Mesenchymal stem cell (in vitro differentiated cells and primary cell): ENCODE measurements around the gene CEP350.

Source experiments
- DNase-seq: peaks from one replicate; pipeline ENCODE4 v3.0.0-alpha.2; 2013
- H2AFZ ChIP-seq: one replicate; pipeline ENCODE4 v1.6.1; 2013; ENCODE audit warnings: low read depth, mild to moderate bottlenecking, control low read depth, inconsistent platforms, low read length, moderate library complexity
- H2AK5ac ChIP-seq: 2 replicates; pipeline ENCODE4 v1.6.1; 2013; ENCODE audit warnings: low read length, moderate library complexity, mild to moderate bottlenecking, inconsistent platforms; ENCODE audit not compliant: severe bottlenecking
- H2BK120ac ChIP-seq: one replicate; pipeline ENCODE4 v1.6.1; 2013; ENCODE audit warnings: low read depth, mild to moderate bottlenecking, inconsistent platforms, low read length, moderate library complexity
- H2BK12ac ChIP-seq, 2 experiments: one replicate each; pipeline ENCODE4 v1.6.1; 2013; ENCODE audit warnings: inconsistent platforms in 2 of 2, low read length in 2 of 2, mild to moderate bottlenecking in 2 of 2, moderate library complexity in 2 of 2, control low read depth in 1 of 2
- H2BK15ac ChIP-seq: one replicate; pipeline ENCODE4 v1.6.1; 2013; ENCODE audit warnings: mild to moderate bottlenecking, low read depth, inconsistent platforms; ENCODE audit not compliant: poor library complexity, severe bottlenecking
- H2BK5ac ChIP-seq: 2 replicates; pipeline ENCODE4 v1.6.1; 2013; ENCODE audit warnings: low read depth, mild to moderate bottlenecking, low read length, control low read depth, inconsistent platforms; ENCODE audit not compliant: poor library complexity, severe bottlenecking
- H3K14ac ChIP-seq, 2 experiments: one replicate each; pipeline ENCODE4 v1.6.1; 2013; ENCODE audit warnings: inconsistent platforms in 2 of 2, low read length in 2 of 2, control low read depth in 1 of 2, mild to moderate bottlenecking in 1 of 2, moderate library complexity in 1 of 2
- H3K18ac ChIP-seq, 2 experiments: one replicate each; pipeline ENCODE4 v1.6.1; 2013; ENCODE audit warnings: inconsistent platforms in 2 of 2, low read length in 2 of 2, control low read depth in 1 of 2, low read depth in 1 of 2, mild to moderate bottlenecking in 1 of 2
- H3K23ac ChIP-seq, 2 experiments: one replicate each; pipeline ENCODE4 v1.6.1; 2013; ENCODE audit warnings: inconsistent platforms in 2 of 2, low read length in 2 of 2, mild to moderate bottlenecking in 2 of 2, moderate library complexity in 2 of 2, control low read depth in 1 of 2
- H3K27ac ChIP-seq: 2 replicates; pipeline ENCODE4 v1.5.1; 2013; ENCODE audit warnings: mild to moderate bottlenecking, moderate library complexity, low read length, control low read depth, inconsistent platforms; ENCODE audit not compliant: poor library complexity, severe bottlenecking
- H3K27me3 ChIP-seq, 2 experiments: 2 replicates each; pipeline versions ENCODE4 v1.6.1 to v1.7.0; 2013; ENCODE audit warnings: low read length in 2 of 2, mild to moderate bottlenecking in 2 of 2, moderate library complexity in 2 of 2, control low read depth in 1 of 2, inconsistent platforms in 1 of 2; ENCODE audit not compliant: control insufficient read depth in 1 of 2, insufficient read depth in 1 of 2
- H3K36me3 ChIP-seq, 2 experiments: 2 replicates each; pipeline versions ENCODE4 v1.6.1 to v1.7.0; 2013; ENCODE audit warnings: low read length in 2 of 2, control low read depth in 1 of 2, inconsistent platforms in 1 of 2, low read depth in 1 of 2, mild to moderate bottlenecking in 1 of 2; ENCODE audit not compliant: insufficient read depth in 2 of 2, control insufficient read depth in 1 of 2
- H3K4ac ChIP-seq, 2 experiments: one replicate each; pipeline ENCODE4 v1.6.1; 2013; ENCODE audit warnings: inconsistent platforms in 2 of 2, low read length in 2 of 2, mild to moderate bottlenecking in 2 of 2, moderate library complexity in 2 of 2, control low read depth in 1 of 2, low read depth in 1 of 2
- H3K4me1 ChIP-seq: 2 replicates; pipeline ENCODE4 v1.6.1; 2013; ENCODE audit warnings: low read depth, low read length, control low read depth; ENCODE audit not compliant: control insufficient read depth, insufficient read depth
- H3K4me2 ChIP-seq: 2 replicates; pipeline ENCODE4 v1.6.1; 2013; ENCODE audit warnings: low read length, mild to moderate bottlenecking, inconsistent platforms; ENCODE audit not compliant: poor library complexity, severe bottlenecking
- H3K4me3 ChIP-seq, 2 experiments: 2 replicates each; pipeline versions ENCODE4 v1.5.1 to v1.7.0; 2013; ENCODE audit warnings: low read length in 2 of 2, mild to moderate bottlenecking in 2 of 2, control low read depth in 1 of 2, low read depth in 1 of 2; ENCODE audit not compliant: insufficient read depth in 1 of 2
- H3K79me1 ChIP-seq: replicated peaks from 2 replicates; pipeline ENCODE4 v1.6.1; 2013; ENCODE audit warnings: mild to moderate bottlenecking, control low read depth, low read length, inconsistent platforms; ENCODE audit not compliant: poor library complexity, severe bottlenecking
- H3K9ac ChIP-seq: 2 replicates; pipeline ENCODE4 v1.7.0; 2013; ENCODE audit warnings: mild to moderate bottlenecking, low read length, moderate library complexity
- H3K9me3 ChIP-seq: 2 replicates; pipeline ENCODE4 v1.7.0; 2013; ENCODE audit warnings: mild to moderate bottlenecking, low read length; ENCODE audit not compliant: control insufficient read depth
- H4K8ac ChIP-seq: one replicate; pipeline ENCODE4 v1.6.1; 2013; ENCODE audit warnings: inconsistent platforms, mild to moderate bottlenecking, low read length, moderate library complexity
- H4K91ac ChIP-seq: one replicate; pipeline ENCODE4 v1.6.1; 2013; ENCODE audit warnings: mild to moderate bottlenecking, low read length, inconsistent platforms
- WGBS: methylation state at CpG from one replicate; pipeline ENCODE4 v1.1.7; 2013; ENCODE audit warnings: mixed read lengths; 5-methylcytosine and 5-hydroxymethylcytosine counted together

The CEP350 gene

GRCh38 chr1:180116964-180117763, 162.6 kb downstream of the CEP350 start:
- peak overlapping the region; percentile 6 to 67 for H3K18ac ChIP-seq
- 57% methylated on average over 14 of the region's 14 CpGs for WGBS
- peak; percentile 74 for DNase-seq
- H2BK120ac ChIP-seq = peak overlapping the region; percentile 3
- H3K14ac ChIP-seq = peak overlapping the region in 1 of 2 experiments; percentile 13
- H3K79me1 ChIP-seq = no peaks in the 10 kb centered on the region
- no peak overlapping the region for H2BK5ac ChIP-seq
- H3K9ac ChIP-seq = no peak overlapping the region
- peak overlapping the region; percentile 88 for H4K91ac ChIP-seq
- no peak overlapping the region for H3K4me2 ChIP-seq
- peak overlapping the region in 1 of 2 experiments; percentile 3 for H3K4me3 ChIP-seq
- H4K8ac ChIP-seq = peak overlapping the region; percentile 19
- H2BK15ac ChIP-seq = no peak overlapping the region
- H3K36me3 ChIP-seq = peaks cover 0 to 16% of the 10 kb centered on the region in 2 experiments
- H3K27me3 ChIP-seq = no peaks in the 10 kb centered on the region
- H2AK5ac ChIP-seq = no peak overlapping the region
- H3K23ac ChIP-seq = no peak overlapping the region
- no peak overlapping the region for H2AFZ ChIP-seq
- H3K4me1 ChIP-seq = no peaks in the 10 kb centered on the region
- peak overlapping the region; percentile 0 to 79 for H3K4ac ChIP-seq
- H3K9me3 ChIP-seq = no peaks in the 10 kb centered on the region
- peak overlapping the region; percentile 40 to 80 for H2BK12ac ChIP-seq
- H3K27ac ChIP-seq = no peak overlapping the region

GRCh38 chr1:180117764-180118116, 163.1 kb downstream of the CEP350 start:
- Histone ChIP-seq H2AK5ac (no peak overlapping the region), H3K27me3 (no peaks in the 10 kb centered on the region), H3K9ac (peak overlapping the region; percentile 10), H4K8ac (peak overlapping the region; percentile 19), H3K23ac (no peak overlapping the region), H3K4ac (no peak overlapping the region), H4K91ac (no peak overlapping the region), H3K14ac (no peak overlapping the region), H2BK12ac (no peak overlapping the region), H3K36me3 (peaks cover 0 to 11% of the 10 kb centered on the region in 2 experiments), H3K4me1 (no peaks in the 10 kb centered on the region), H3K4me2 (no peak overlapping the region), H2BK120ac (no peak overlapping the region), H3K4me3 (no peak overlapping the region), H3K9me3 (no peaks in the 10 kb centered on the region), H2AFZ (no peak overlapping the region), H3K27ac (no peak overlapping the region), H3K18ac (no peak overlapping the region), H2BK15ac (no peak overlapping the region), H3K79me1 (no peaks in the 10 kb centered on the region), H2BK5ac (no peak overlapping the region)
- DNase-seq = peak; percentile 73
- 58% methylated on average over 2 of the region's 2 CpGs for WGBS

- no peaks in the 10 kb centered on the region for H3K79me1 ChIP-seq
- no peak overlapping the region for H3K4me3 ChIP-seq
- H2BK15ac ChIP-seq = no peak overlapping the region
- no CpG with 5 or more reads among the region's 2 CpGs for WGBS
- H2BK5ac ChIP-seq = no peak overlapping the region
- H2AK5ac ChIP-seq = no peak overlapping the region
- no peak overlapping the region for H3K9ac ChIP-seq
- H3K14ac ChIP-seq = no peak overlapping the region
- no peaks in the 10 kb centered on the region for H3K27me3 ChIP-seq
- H3K18ac ChIP-seq = no peak overlapping the region
- H2AFZ ChIP-seq = no peak overlapping the region
- H3K4me1 ChIP-seq = no peaks in the 10 kb centered on the region
- H3K23ac ChIP-seq = no peak overlapping the region
- DNase-seq = no peak
- no peak overlapping the region for H3K4me2 ChIP-seq
- H2BK12ac ChIP-seq = peak overlapping the region in 1 of 2 experiments; percentile 64
- peak overlapping the region; percentile 71 for H4K91ac ChIP-seq
- peaks cover 0 to 2% of the 10 kb centered on the region in 2 experiments for H3K36me3 ChIP-seq
- H2BK120ac ChIP-seq = no peak overlapping the region
- H3K4ac ChIP-seq = no peak overlapping the region
- no peak overlapping the region for H3K27ac ChIP-seq
- H4K8ac ChIP-seq = no peak overlapping the region
- H3K9me3 ChIP-seq = no peaks in the 10 kb centered on the region
Observed at GRCh38 chr1:180119837-180120236, 165.2 kb downstream of the CEP350 start.

- no peak overlapping the region for H3K4ac ChIP-seq
- no peak overlapping the region for H2BK120ac ChIP-seq
- no peaks in the 10 kb centered on the region for H3K36me3 ChIP-seq
- no peaks in the 10 kb centered on the region for H3K4me1 ChIP-seq
- H3K9ac ChIP-seq = no peak overlapping the region
- no peaks in the 10 kb centered on the region for H3K9me3 ChIP-seq
- H3K27me3 ChIP-seq = no peaks in the 10 kb centered on the region
- no peak overlapping the region for H3K27ac ChIP-seq
- no peak overlapping the region for H3K18ac ChIP-seq
- H2BK12ac ChIP-seq = no peak overlapping the region
- no peak overlapping the region for H4K91ac ChIP-seq
- H3K4me3 ChIP-seq = no peak overlapping the region
- peak; percentile 46 for DNase-seq
- H3K23ac ChIP-seq = no peak overlapping the region
- WGBS = 88% methylated on average over 4 of the region's 4 CpGs
- H2BK5ac ChIP-seq = no peak overlapping the region
- H3K79me1 ChIP-seq = no peaks in the 10 kb centered on the region
- H2BK15ac ChIP-seq = no peak overlapping the region
- no peak overlapping the region for H3K4me2 ChIP-seq
- H2AK5ac ChIP-seq = no peak overlapping the region
- no peak overlapping the region for H3K14ac ChIP-seq
- no peak overlapping the region for H4K8ac ChIP-seq
- no peak overlapping the region for H2AFZ ChIP-seq
Observed at GRCh38 chr1:180123463-180123936, 168.9 kb downstream of the CEP350 start.
